Measurements from ENCODE around the gene TENT5A. TPM values are rescaled to one million over a fixed set of nuclear protein-coding genes. Genes with fewer than 3 reads are reported as not detected.

The TENT5A gene
- polyA plus RNA-seq, 2 donors: 1.6 to 1.7 TPM

GRCh38 chr6:81774542-81774941 is 22.1 kb upstream of the TENT5A start:
- H3K9me3 ChIP-seq (ENCODE audit: control insufficient read depth in 2 of 2, insufficient read depth in 1 of 2, low read depth in 1 of 2, low read length in 1 of 2): no peaks in the 10 kb centered on the region
- H3K36me3 ChIP-seq (ENCODE audit: control insufficient read depth in 2 of 2, insufficient read depth in 2 of 2, low read length in 1 of 2): no peaks in the 10 kb centered on the region
- no peaks in the 10 kb centered on the region for H3K27me3 ChIP-seq (ENCODE audit: control insufficient read depth in 1 of 2, insufficient read depth in 2 of 2, low read length in 2 of 2)
- no peak overlapping the region for H3K27ac ChIP-seq (ENCODE audit: low read depth in 2 of 2, low read length in 1 of 2)
- no peaks in the 10 kb centered on the region for H3K4me1 ChIP-seq (ENCODE audit: control insufficient read depth in 2 of 2, insufficient read depth in 2 of 2, low read length in 1 of 2)
- no peak overlapping the region for H3K4me3 ChIP-seq (ENCODE audit: low read depth in 1 of 2, low read length in 2 of 2)
- 59 to 81% methylated on average over 2 of the region's 2 CpGs for WGBS, 2 donors

- Histone ChIP-seq H3K27me3 (ENCODE audit: control insufficient read depth in 1 of 2, insufficient read depth in 2 of 2, low read length in 2 of 2) (no peaks in the 10 kb centered on the region), H3K4me3 (ENCODE audit: low read depth in 1 of 2, low read length in 2 of 2) (no peak overlapping the region), H3K27ac (ENCODE audit: low read depth in 2 of 2, low read length in 1 of 2) (no peak overlapping the region), H3K9me3 (ENCODE audit: control insufficient read depth in 2 of 2, insufficient read depth in 1 of 2, low read depth in 1 of 2, low read length in 1 of 2) (no peaks in the 10 kb centered on the region), H3K36me3 (ENCODE audit: control insufficient read depth in 2 of 2, insufficient read depth in 2 of 2, low read length in 1 of 2) (no peaks in the 10 kb centered on the region), H3K4me1 (ENCODE audit: control insufficient read depth in 2 of 2, insufficient read depth in 2 of 2, low read length in 1 of 2) (no peaks in the 10 kb centered on the region)
- WGBS, 2 donors: 95 to 96% methylated on average over 2 of the region's 2 CpGs
These were observed 21.4 kb upstream of the TENT5A start for GRCh38 chr6:81773887-81774286.

- no peaks in the 10 kb centered on the region for H3K4me1 ChIP-seq (ENCODE audit: control insufficient read depth in 2 of 2, insufficient read depth in 2 of 2, low read length in 1 of 2)
- no peak overlapping the region for H3K27ac ChIP-seq (ENCODE audit: low read depth in 2 of 2, low read length in 1 of 2)
- H3K9me3 ChIP-seq (ENCODE audit: control insufficient read depth in 2 of 2, insufficient read depth in 1 of 2, low read depth in 1 of 2, low read length in 1 of 2): no peaks in the 10 kb centered on the region
- H3K36me3 ChIP-seq (ENCODE audit: control insufficient read depth in 2 of 2, insufficient read depth in 2 of 2, low read length in 1 of 2): no peaks in the 10 kb centered on the region
- H3K27me3 ChIP-seq (ENCODE audit: control insufficient read depth in 1 of 2, insufficient read depth in 2 of 2, low read length in 2 of 2): no peaks in the 10 kb centered on the region
- WGBS, 2 donors: 58 to 82% methylated on average over 2 of the region's 2 CpGs
- no peak overlapping the region for H3K4me3 ChIP-seq (ENCODE audit: low read depth in 1 of 2, low read length in 2 of 2)
These were observed 20.3 kb upstream of the TENT5A start for GRCh38 chr6:81772741-81773140.

- Histone ChIP-seq H3K27me3 (ENCODE audit: control insufficient read depth in 1 of 2, insufficient read depth in 2 of 2, low read length in 2 of 2) (no peaks in the 10 kb centered on the region), H3K9me3 (ENCODE audit: control insufficient read depth in 2 of 2, insufficient read depth in 1 of 2, low read depth in 1 of 2, low read length in 1 of 2) (no peaks in the 10 kb centered on the region), H3K4me3 (ENCODE audit: low read depth in 1 of 2, low read length in 2 of 2) (no peak overlapping the region), H3K36me3 (ENCODE audit: control insufficient read depth in 2 of 2, insufficient read depth in 2 of 2, low read length in 1 of 2) (no peaks in the 10 kb centered on the region), H3K27ac (ENCODE audit: low read depth in 2 of 2, low read length in 1 of 2) (no peak overlapping the region), H3K4me1 (ENCODE audit: control insufficient read depth in 2 of 2, insufficient read depth in 2 of 2, low read length in 1 of 2) (no peaks in the 10 kb centered on the region)
- whole genome bisulfite sequencing, 2 donors: 74 to 75% methylated on average over 1 of the region's 1 CpG
These were observed 18.6 kb upstream of the TENT5A start for GRCh38 chr6:81771097-81771496.

- H3K27ac ChIP-seq (ENCODE audit: low read depth in 2 of 2, low read length in 1 of 2): no peak overlapping the region
- no peaks in the 10 kb centered on the region for H3K4me1 ChIP-seq (ENCODE audit: control insufficient read depth in 2 of 2, insufficient read depth in 2 of 2, low read length in 1 of 2)
- no peaks in the 10 kb centered on the region for H3K27me3 ChIP-seq (ENCODE audit: control insufficient read depth in 1 of 2, insufficient read depth in 2 of 2, low read length in 2 of 2)
- H3K4me3 ChIP-seq (ENCODE audit: low read depth in 1 of 2, low read length in 2 of 2): no peak overlapping the region
- no peaks in the 10 kb centered on the region for H3K9me3 ChIP-seq (ENCODE audit: control insufficient read depth in 2 of 2, insufficient read depth in 1 of 2, low read depth in 1 of 2, low read length in 1 of 2)
- no peaks in the 10 kb centered on the region for H3K36me3 ChIP-seq (ENCODE audit: control insufficient read depth in 2 of 2, insufficient read depth in 2 of 2, low read length in 1 of 2)
- WGBS, 2 donors: 90 to 93% methylated on average over 1 of the region's 1 CpG
These were observed 17.9 kb upstream of the TENT5A start for GRCh38 chr6:81770381-81770780.

- Histone ChIP-seq H3K27ac (ENCODE audit: low read depth in 2 of 2, low read length in 1 of 2) (no peak overlapping the region), H3K4me1 (ENCODE audit: control insufficient read depth in 2 of 2, insufficient read depth in 2 of 2, low read length in 1 of 2) (no peaks in the 10 kb centered on the region), H3K4me3 (ENCODE audit: low read depth in 1 of 2, low read length in 2 of 2) (no peak overlapping the region), H3K36me3 (ENCODE audit: control insufficient read depth in 2 of 2, insufficient read depth in 2 of 2, low read length in 1 of 2) (no peaks in the 10 kb centered on the region), H3K27me3 (ENCODE audit: control insufficient read depth in 1 of 2, insufficient read depth in 2 of 2, low read length in 2 of 2) (no peaks in the 10 kb centered on the region), H3K9me3 (ENCODE audit: control insufficient read depth in 2 of 2, insufficient read depth in 1 of 2, low read depth in 1 of 2, low read length in 1 of 2) (no peaks in the 10 kb centered on the region)
- WGBS, 2 donors: 59 to 62% methylated on average over 1 of the region's 1 CpG
These were observed 17.3 kb upstream of the TENT5A start for GRCh38 chr6:81769824-81770223.

GRCh38 chr6:81768150-81768942 is 15.9 kb upstream of the TENT5A start:
- WGBS, 2 donors: 68 to 86% methylated on average over 2 of the region's 2 CpGs
- H3K4me3 ChIP-seq (ENCODE audit: low read depth in 1 of 2, low read length in 2 of 2): no peak overlapping the region
- H3K27ac ChIP-seq (ENCODE audit: low read depth in 2 of 2, low read length in 1 of 2): no peak overlapping the region
- H3K9me3 ChIP-seq (ENCODE audit: control insufficient read depth in 2 of 2, insufficient read depth in 1 of 2, low read depth in 1 of 2, low read length in 1 of 2): no peaks in the 10 kb centered on the region
- no peaks in the 10 kb centered on the region for H3K36me3 ChIP-seq (ENCODE audit: control insufficient read depth in 2 of 2, insufficient read depth in 2 of 2, low read length in 1 of 2)
- H3K27me3 ChIP-seq (ENCODE audit: control insufficient read depth in 1 of 2, insufficient read depth in 2 of 2, low read length in 2 of 2): no peaks in the 10 kb centered on the region
- no peaks in the 10 kb centered on the region for H3K4me1 ChIP-seq (ENCODE audit: control insufficient read depth in 2 of 2, insufficient read depth in 2 of 2, low read length in 1 of 2)

GRCh38 chr6:81767163-81767891 is 14.8 kb upstream of the TENT5A start:
- no peaks in the 10 kb centered on the region for H3K9me3 ChIP-seq (ENCODE audit: control insufficient read depth in 2 of 2, insufficient read depth in 1 of 2, low read depth in 1 of 2, low read length in 1 of 2)
- no peak overlapping the region for H3K4me3 ChIP-seq (ENCODE audit: low read depth in 1 of 2, low read length in 2 of 2)
- H3K36me3 ChIP-seq (ENCODE audit: control insufficient read depth in 2 of 2, insufficient read depth in 2 of 2, low read length in 1 of 2): no peaks in the 10 kb centered on the region
- 67 to 68% methylated on average over 4 of the region's 4 CpGs for WGBS, 2 donors
- H3K27me3 ChIP-seq (ENCODE audit: control insufficient read depth in 1 of 2, insufficient read depth in 2 of 2, low read length in 2 of 2): no peaks in the 10 kb centered on the region
- H3K27ac ChIP-seq (ENCODE audit: low read depth in 2 of 2, low read length in 1 of 2): no peak overlapping the region
- H3K4me1 ChIP-seq (ENCODE audit: control insufficient read depth in 2 of 2, insufficient read depth in 2 of 2, low read length in 1 of 2): no peaks in the 10 kb centered on the region

- Histone ChIP-seq H3K4me3 (ENCODE audit: low read depth in 1 of 2, low read length in 2 of 2) (no peak overlapping the region), H3K36me3 (ENCODE audit: control insufficient read depth in 2 of 2, insufficient read depth in 2 of 2, low read length in 1 of 2) (no peaks in the 10 kb centered on the region), H3K27me3 (ENCODE audit: control insufficient read depth in 1 of 2, insufficient read depth in 2 of 2, low read length in 2 of 2) (no peaks in the 10 kb centered on the region), H3K4me1 (ENCODE audit: control insufficient read depth in 2 of 2, insufficient read depth in 2 of 2, low read length in 1 of 2) (no peaks in the 10 kb centered on the region), H3K27ac (ENCODE audit: low read depth in 2 of 2, low read length in 1 of 2) (no peak overlapping the region), H3K9me3 (ENCODE audit: control insufficient read depth in 2 of 2, insufficient read depth in 1 of 2, low read depth in 1 of 2, low read length in 1 of 2) (no peaks in the 10 kb centered on the region)
- 28 to 32% methylated on average over 3 of the region's 3 CpGs for WGBS, 2 donors
These were observed 14.1 kb upstream of the TENT5A start for GRCh38 chr6:81766482-81767069.
